Keratinocyte (primary cell): ENCODE results near the gene AIG1.

Experiments
- EZH2 ChIP-seq: IDR thresholded peaks from one replicate; pipeline ENCODE4 v1.6.1; 2012; ENCODE audit warnings: inconsistent platforms, mild to moderate bottlenecking, low read length, moderate library complexity
- TF ChIP-seq, protein P1 (sequence below), 3 experiments: IDR thresholded peaks in 1 of 3; conservative IDR thresholded peaks in 1 of 3; optimal IDR thresholded peaks in 1 of 3; 2 replicates in 2 of 3; 3 replicates in 1 of 3; pipeline versions ENCODE3 to v1.5.1; 2011; ENCODE audit warnings: low read length in 3 of 3, mild to moderate bottlenecking in 3 of 3, moderate library complexity in 2 of 3, control low read depth in 1 of 3, inconsistent platforms in 1 of 3; ENCODE audit not compliant: insufficient read depth in 2 of 3; ENCODE audit errors: extremely low read depth in 1 of 3

GRCh38 chr6:143068001-143068400 is 7.3 kb downstream of the AIG1 start:
- TF ChIP-seq, protein P1, sequence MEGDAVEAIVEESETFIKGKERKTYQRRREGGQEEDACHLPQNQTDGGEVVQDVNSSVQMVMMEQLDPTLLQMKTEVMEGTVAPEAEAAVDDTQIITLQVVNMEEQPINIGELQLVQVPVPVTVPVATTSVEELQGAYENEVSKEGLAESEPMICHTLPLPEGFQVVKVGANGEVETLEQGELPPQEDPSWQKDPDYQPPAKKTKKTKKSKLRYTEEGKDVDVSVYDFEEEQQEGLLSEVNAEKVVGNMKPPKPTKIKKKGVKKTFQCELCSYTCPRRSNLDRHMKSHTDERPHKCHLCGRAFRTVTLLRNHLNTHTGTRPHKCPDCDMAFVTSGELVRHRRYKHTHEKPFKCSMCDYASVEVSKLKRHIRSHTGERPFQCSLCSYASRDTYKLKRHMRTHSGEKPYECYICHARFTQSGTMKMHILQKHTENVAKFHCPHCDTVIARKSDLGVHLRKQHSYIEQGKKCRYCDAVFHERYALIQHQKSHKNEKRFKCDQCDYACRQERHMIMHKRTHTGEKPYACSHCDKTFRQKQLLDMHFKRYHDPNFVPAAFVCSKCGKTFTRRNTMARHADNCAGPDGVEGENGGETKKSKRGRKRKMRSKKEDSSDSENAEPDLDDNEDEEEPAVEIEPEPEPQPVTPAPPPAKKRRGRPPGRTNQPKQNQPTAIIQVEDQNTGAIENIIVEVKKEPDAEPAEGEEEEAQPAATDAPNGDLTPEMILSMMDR (optimal IDR thresholded peaks at IDR 0.05 in 1 of 3, IDR thresholded peaks at IDR 0.05 in 1 of 3, conservative IDR thresholded peaks at IDR 0.05 in 1 of 3; ENCODE audit: extremely low read depth in 1 of 3, insufficient read depth in 2 of 3, low read length in 3 of 3) = no peak
- TF ChIP-seq EZH2 = no peak
